Thoracic aorta (tissue), 2 donors: ENCODE measurements around the gene ZC3H10. TPM values are rescaled to one million over a fixed set of nuclear protein-coding genes. Genes with fewer than 3 reads are reported as not detected.

Experiments
- ATAC-seq: fragments of 150-250 bp; one replicate; pipeline ENCODE4 v1.8.0; 2017; ENCODE audit warnings: low read depth; ENCODE audit not compliant: insufficient number of reproducible peaks, low FRiP score
- DNase-seq: peaks from one replicate; pipeline ENCODE4 v3.0.0-alpha.2; 2020; ENCODE audit warnings: low spot score
- H3K27ac ChIP-seq, 2 donors: fragments of 200-600 bp; sonication (generic); 1 replicate in 1 of 2; 2 replicates in 1 of 2; pipeline ENCODE4 v1.5.1; 2016; ENCODE audit warnings: mild to moderate bottlenecking in 2 of 2, moderate library complexity in 2 of 2
- H3K27me3 ChIP-seq: fragments of 200-600 bp; sonication (generic); replicated peaks from 2 replicates; pipeline ENCODE4 v1.6.0; 2016; ENCODE audit warnings: mild to moderate bottlenecking; ENCODE audit not compliant: insufficient read depth
- H3K36me3 ChIP-seq: fragments of 200-600 bp; sonication (generic); one replicate; pipeline ENCODE4 v1.5.1; 2016
- H3K4me1 ChIP-seq, 2 donors: fragments of 200-600 bp; sonication (generic); 1 replicate in 1 of 2; 2 replicates in 1 of 2; pipeline versions ENCODE4 v1.5.1 to v1.6.0; 2016; ENCODE audit warnings: low read depth in 2 of 2, mild to moderate bottlenecking in 1 of 2; ENCODE audit not compliant: control insufficient read depth in 1 of 2
- H3K4me3 ChIP-seq: fragments of 200-600 bp; sonication (generic); 2 replicates; pipeline ENCODE4 v1.5.1; 2016; ENCODE audit warnings: mild to moderate bottlenecking
- H3K9me3 ChIP-seq: fragments of 200-600 bp; sonication (generic); 2 replicates; pipeline ENCODE4 v1.5.1; 2016
- CTCF ChIP-seq: fragments of 200-600 bp; sonication (generic); IDR thresholded peaks from one replicate; pipeline ENCODE4 v1.5.1; 2019; ENCODE audit warnings: antibody characterized with exemption
- total RNA-seq, 2 donors: library from RNA; depleted of rRNA; stranded (reverse); fragments of >200 nt; gene quantifications; one replicate each; pipeline versions ENCODE4 v1.1.0 to v1.2.3, GENCODE V29; 2016

Gene ZC3H10
- total RNA-seq, 2 donors from 2014 or later: 4.1 to 7.1 TPM

- H3K9me3 ChIP-seq: no peaks in the 10 kb centered on the region
- no peak for DNase-seq
- no peak for TF ChIP-seq CTCF
- H3K4me3 ChIP-seq: peak overlapping the region; percentile 80
- peak overlapping the region; percentile 85 to 88 for H3K27ac ChIP-seq
- ATAC-seq: no peak
- peaks cover 21 to 34% of the 10 kb centered on the region in 2 donors for H3K4me1 ChIP-seq
- peaks cover 15% of the 10 kb centered on the region for H3K36me3 ChIP-seq
- no peaks in the 10 kb centered on the region for H3K27me3 ChIP-seq
Measured at GRCh38 chr12:56127485-56127887, 9.4 kb downstream of the ZC3H10 start.

GRCh38 chr12:56127888-56128669 is 10.0 kb downstream of the ZC3H10 start, which contains the start of gene ESYT1:
Gene ESYT1 (plus strand): TSS chr12:56128267. CDS start chr12:56128320, 53 bp downstream.
- peaks cover 21 to 34% of the 10 kb centered on the region in 2 donors for H3K4me1 ChIP-seq
- TF ChIP-seq CTCF: no peak
- ATAC-seq: peak; percentile 97
- H3K36me3 ChIP-seq: peaks cover 18% of the 10 kb centered on the region
- H3K27me3 ChIP-seq: no peaks in the 10 kb centered on the region
- peak; percentile 99 for DNase-seq
- no peaks in the 10 kb centered on the region for H3K9me3 ChIP-seq
- H3K27ac ChIP-seq: peak within 1 kb of the TSS; percentile 85 to 88
- H3K4me3 ChIP-seq: peak within 1 kb of the TSS; percentile 80

GRCh38 chr12:56128670-56129205 is 10.7 kb downstream of the ZC3H10 start:
- peaks cover 25% of the 10 kb centered on the region for H3K36me3 ChIP-seq
- H3K27ac ChIP-seq: peak overlapping the region; percentile 83
- no peaks in the 10 kb centered on the region for H3K9me3 ChIP-seq
- H3K4me1 ChIP-seq: peaks cover 21 to 34% of the 10 kb centered on the region in 2 donors
- ATAC-seq (no peak), DNase-seq (no peak)
- peak overlapping the region; percentile 80 for H3K4me3 ChIP-seq
- TF ChIP-seq CTCF: no peak
- no peaks in the 10 kb centered on the region for H3K27me3 ChIP-seq

- Histone ChIP-seq H3K36me3 (peaks cover 31% of the 10 kb centered on the region), H3K9me3 (no peaks in the 10 kb centered on the region), H3K4me3 (peak overlapping the region; percentile 80), H3K4me1 (peaks cover 21 to 34% of the 10 kb centered on the region in 2 donors), H3K27ac (peak overlapping the region; percentile 83), H3K27me3 (no peaks in the 10 kb centered on the region)
- ATAC-seq (no peak), DNase-seq (no peak)
- TF ChIP-seq CTCF: no peak
Measured at GRCh38 chr12:56129206-56129941, 11.3 kb downstream of the ZC3H10 start.
